Sigmoid colon (tissue), 4 donors: Measurements from ENCODE around the gene MYL3.

Source experiments
- POLR2A ChIP-seq, 2 donors: fragments of 450-650 bp; IDR thresholded peaks; one replicate each; pipeline ENCODE4 v1.6.1; 2016; ENCODE audit warnings: antibody characterized with exemption in 2 of 2, mild to moderate bottlenecking in 2 of 2, moderate library complexity in 2 of 2
- POLR2AphosphoS5 ChIP-seq, 4 donors: sonication (generic); formaldehyde crosslinking; IDR thresholded peaks; one replicate each; pipeline ENCODE4 v1.6.1; 2017; ENCODE audit warnings: antibody characterized with exemption in 4 of 4
- TF ChIP-seq, protein P1 (sequence below), 4 experiments: fragments of 450-650 bp in 3 of 4; fragments of 200-600 bp in 1 of 4; IDR thresholded peaks; one replicate each; pipeline ENCODE4 v1.5.1; 2016 to 2019; ENCODE audit warnings: antibody characterized with exemption in 4 of 4, mild to moderate bottlenecking in 3 of 4, moderate library complexity in 2 of 4

GRCh38 chr3:46838301-46838700 lies 24.9 kb downstream of the MYL3 start:
- TF ChIP-seq, protein P1, sequence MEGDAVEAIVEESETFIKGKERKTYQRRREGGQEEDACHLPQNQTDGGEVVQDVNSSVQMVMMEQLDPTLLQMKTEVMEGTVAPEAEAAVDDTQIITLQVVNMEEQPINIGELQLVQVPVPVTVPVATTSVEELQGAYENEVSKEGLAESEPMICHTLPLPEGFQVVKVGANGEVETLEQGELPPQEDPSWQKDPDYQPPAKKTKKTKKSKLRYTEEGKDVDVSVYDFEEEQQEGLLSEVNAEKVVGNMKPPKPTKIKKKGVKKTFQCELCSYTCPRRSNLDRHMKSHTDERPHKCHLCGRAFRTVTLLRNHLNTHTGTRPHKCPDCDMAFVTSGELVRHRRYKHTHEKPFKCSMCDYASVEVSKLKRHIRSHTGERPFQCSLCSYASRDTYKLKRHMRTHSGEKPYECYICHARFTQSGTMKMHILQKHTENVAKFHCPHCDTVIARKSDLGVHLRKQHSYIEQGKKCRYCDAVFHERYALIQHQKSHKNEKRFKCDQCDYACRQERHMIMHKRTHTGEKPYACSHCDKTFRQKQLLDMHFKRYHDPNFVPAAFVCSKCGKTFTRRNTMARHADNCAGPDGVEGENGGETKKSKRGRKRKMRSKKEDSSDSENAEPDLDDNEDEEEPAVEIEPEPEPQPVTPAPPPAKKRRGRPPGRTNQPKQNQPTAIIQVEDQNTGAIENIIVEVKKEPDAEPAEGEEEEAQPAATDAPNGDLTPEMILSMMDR (IDR thresholded peaks at IDR 0.05): no peak
- TF ChIP-seq POLR2A (IDR thresholded peaks at IDR 0.05): no peak
- TF ChIP-seq POLR2AphosphoS5 (IDR thresholded peaks at IDR 0.05): no peak
